H1 (cell line): Measurements from ENCODE around the gene FGF6. TPM values are rescaled to one million over a fixed set of nuclear protein-coding genes. Genes with fewer than 3 reads are reported as not detected.

Experiments used
- CTCF ChIA-PET: fragments of 300-600 bp; sonication (Branson Sonifier 250); formaldehyde crosslinking; loops from one replicate; lab custom pipeline; 2021; ENCODE audit not compliant: partially characterized antibody; lab: Charles Lee
- POLR2A ChIA-PET: fragments of 300-600 bp; sonication (Branson Sonifier 250); formaldehyde crosslinking; loops from one replicate; lab custom pipeline; 2021; ENCODE audit warnings: inconsistent platforms; ENCODE audit not compliant: partially characterized antibody; lab: Charles Lee
- DNase-seq, 2 experiments: peaks; one replicate each; pipeline versions ENCODE4 v3.0.0 to v3.0.0-alpha.2; 2010 to 2022; ENCODE audit warnings: low spot score in 2 of 2, low read depth in 1 of 2, mixed read lengths in 1 of 2
- FAIRE-seq: peaks from 2 replicates; lab custom pipeline; 2011; peaks lifted over from hg19 to GRCh38; lab: Jason Lieb, UNC
- H2AFZ ChIP-seq: 2 replicates; pipeline ENCODE4 v1.8.1; 2012; ENCODE audit warnings: low read length, inconsistent platforms
- H2AK5ac ChIP-seq: 2 replicates; pipeline ENCODE4 v1.6.1; 2013; ENCODE audit warnings: low read depth, low read length
- H2BK120ac ChIP-seq: replicated peaks from 2 replicates; pipeline ENCODE3; 2013; ENCODE audit warnings: low read depth, low read length, inconsistent platforms
- H2BK12ac ChIP-seq: 2 replicates; pipeline ENCODE4 v1.6.1; 2013; ENCODE audit warnings: low read depth, low read length
- H2BK15ac ChIP-seq: 2 replicates; pipeline ENCODE4 v1.6.1; 2013; ENCODE audit warnings: low read length
- H2BK20ac ChIP-seq: 2 replicates; pipeline ENCODE4 v1.6.1; 2013; ENCODE audit warnings: low read length
- H2BK5ac ChIP-seq: 2 replicates; pipeline ENCODE4 v1.6.1; 2013; ENCODE audit warnings: low read depth, low read length
- H3K14ac ChIP-seq: 2 replicates; pipeline ENCODE4 v1.6.1; 2013; ENCODE audit warnings: inconsistent platforms; ENCODE audit not compliant: insufficient read length
- H3K18ac ChIP-seq: 2 replicates; pipeline ENCODE4 v1.6.1; 2013; ENCODE audit warnings: low read length; ENCODE audit errors: extremely low read depth
- H3K23ac ChIP-seq: 2 replicates; pipeline ENCODE4 v1.6.1; 2013; ENCODE audit warnings: inconsistent platforms; ENCODE audit not compliant: insufficient read length
- H3K23me2 ChIP-seq: 2 replicates; pipeline ENCODE4 v1.6.1; 2013; ENCODE audit warnings: low read depth, low read length
- H3K27ac ChIP-seq: 2 replicates; pipeline ENCODE4 v1.6.1; 2011; ENCODE audit warnings: low read depth, low read length, inconsistent platforms
- H3K27me3 ChIP-seq, 4 experiments: replicated peaks in 1 of 4; 1 replicate in 1 of 4; 2 replicates in 3 of 4; pipeline versions ENCODE4 v1.6.1 to v1.8.1; 2011 to 2013; ENCODE audit warnings: low read length in 3 of 4, mild to moderate bottlenecking in 3 of 4, inconsistent platforms in 2 of 4, mixed read lengths in 2 of 4, moderate library complexity in 1 of 4; ENCODE audit not compliant: control insufficient read depth in 3 of 4, insufficient read depth in 3 of 4; ENCODE audit errors: extremely low read depth in 1 of 4
- H3K36me3 ChIP-seq, 4 experiments: 2 replicates each; pipeline versions ENCODE4 v1.6.1 to v1.8.1; 2011 to 2013; ENCODE audit warnings: mild to moderate bottlenecking in 4 of 4, low read length in 3 of 4, moderate library complexity in 2 of 4, control low read depth in 1 of 4, inconsistent platforms in 1 of 4; ENCODE audit not compliant: insufficient read depth in 4 of 4, control insufficient read depth in 2 of 4
- H3K4ac ChIP-seq: replicated peaks from 2 replicates; pipeline ENCODE3; 2013; ENCODE audit warnings: low read length, low read depth, mixed read lengths, inconsistent platforms; ENCODE audit not compliant: insufficient read length
- H3K4me1 ChIP-seq, 4 experiments: replicated peaks in 1 of 4; 1 replicate in 1 of 4; 2 replicates in 3 of 4; pipeline versions ENCODE4 v1.6.1 to v1.8.1; 2011 to 2013; ENCODE audit warnings: low read length in 3 of 4, inconsistent platforms in 2 of 4, mixed read lengths in 1 of 4; ENCODE audit not compliant: insufficient read depth in 4 of 4, control insufficient read depth in 3 of 4
- H3K4me2 ChIP-seq, 2 experiments: 2 replicates each; pipeline versions ENCODE4 v1.6.1 to v1.8.1; 2011 to 2013; ENCODE audit warnings: low read depth in 2 of 2, low read length in 2 of 2, control low read depth in 1 of 2, inconsistent platforms in 1 of 2, mild to moderate bottlenecking in 1 of 2; ENCODE audit not compliant: insufficient read depth in 1 of 2
- H3K4me3 ChIP-seq, 4 experiments: fragments of 200-600, 300-600 bp in 1 of 4; sonication (generic), shearing (Covaris generic), sonication (Bioruptor Twin) in 1 of 4; 2 replicates each; pipeline versions ENCODE4 v1.5.1 to v1.8.1; 2011 to 2016; ENCODE audit warnings: low read length in 4 of 4, low read depth in 3 of 4, control low read depth in 2 of 4, inconsistent platforms in 2 of 4, mild to moderate bottlenecking in 2 of 4, mixed read lengths in 1 of 4, moderate library complexity in 1 of 4; ENCODE audit not compliant: insufficient read depth in 2 of 4; ENCODE audit errors: extremely low read depth in 1 of 4
- H3K56ac ChIP-seq: replicated peaks from 2 replicates; pipeline ENCODE3; 2013; ENCODE audit warnings: low read depth, mild to moderate bottlenecking, mixed read lengths, low read length, inconsistent platforms; ENCODE audit not compliant: insufficient read length
- H3K79me1 ChIP-seq: 2 replicates; pipeline ENCODE4 v1.6.1; 2013; ENCODE audit warnings: low read depth, low read length, control low read depth
- H3K79me2 ChIP-seq, 2 experiments: 2 replicates each; pipeline versions ENCODE4 v1.6.1 to v1.8.1; 2012 to 2013; ENCODE audit warnings: low read length in 2 of 2, mild to moderate bottlenecking in 2 of 2, inconsistent platforms in 1 of 2; ENCODE audit not compliant: insufficient read depth in 2 of 2, control insufficient read depth in 1 of 2
- H3K9ac ChIP-seq, 4 experiments: replicated peaks in 1 of 4; 1 replicate in 1 of 4; 2 replicates in 3 of 4; pipeline versions ENCODE4 v1.6.1 to v1.8.1; 2011 to 2013; ENCODE audit warnings: low read depth in 3 of 4, low read length in 3 of 4, control low read depth in 2 of 4, mild to moderate bottlenecking in 2 of 4, moderate library complexity in 2 of 4, inconsistent platforms in 1 of 4; ENCODE audit errors: extremely low read depth in 1 of 4
- H3K9me3 ChIP-seq, 2 experiments: 2 replicates each; pipeline versions ENCODE4 v1.6.1 to v1.8.1; 2012 to 2013; ENCODE audit warnings: mild to moderate bottlenecking in 2 of 2, moderate library complexity in 2 of 2, control low read depth in 1 of 2, inconsistent platforms in 1 of 2, low read depth in 1 of 2, low read length in 1 of 2, mixed read lengths in 1 of 2; ENCODE audit not compliant: insufficient read depth in 2 of 2
- H4K20me1 ChIP-seq, 2 experiments: replicated peaks in 1 of 2; 2 replicates each; pipeline versions ENCODE3 to v1.8.1; 2011 to 2013; ENCODE audit warnings: inconsistent platforms in 2 of 2, low read length in 2 of 2, mild to moderate bottlenecking in 1 of 2; ENCODE audit not compliant: insufficient read depth in 2 of 2, control insufficient read depth in 1 of 2
- H4K5ac ChIP-seq: 2 replicates; pipeline ENCODE4 v1.6.1; 2013; ENCODE audit warnings: low read length, low read depth, mixed read lengths, inconsistent platforms; ENCODE audit not compliant: insufficient read length
- H4K8ac ChIP-seq: 2 replicates; pipeline ENCODE4 v1.8.0; 2013; ENCODE audit warnings: mild to moderate bottlenecking, moderate library complexity, low read length, inconsistent platforms; ENCODE audit not compliant: insufficient read depth; ENCODE audit errors: extremely low read depth
- H4K91ac ChIP-seq: replicated peaks from 2 replicates; pipeline ENCODE3; 2013; ENCODE audit warnings: low read length, mixed read lengths, inconsistent platforms; ENCODE audit not compliant: insufficient read length
- CEBPB ChIP-seq: IDR thresholded peaks from 2 replicates; pipeline ENCODE4 v1.6.1; 2012; ENCODE audit warnings: low read depth, low read length
- CREB1 ChIP-seq: IDR thresholded peaks from 2 replicates; pipeline ENCODE4 v1.6.1; 2012; ENCODE audit warnings: inconsistent platforms
- EZH2 ChIP-seq: fragments of 200-600 bp; sonication (generic); IDR thresholded peaks from 2 replicates; pipeline ENCODE4 v1.7.1; 2012; ENCODE audit warnings: low read depth, mild to moderate bottlenecking, moderate library complexity, low read length, inconsistent platforms; ENCODE audit not compliant: severe bottlenecking
- KDM4A ChIP-seq: IDR thresholded peaks from one replicate; pipeline ENCODE4 v1.7.1; 2012; ENCODE audit warnings: low read depth, mild to moderate bottlenecking, moderate library complexity, low read length, inconsistent platforms; ENCODE audit not compliant: severe bottlenecking
- RAD21 ChIP-seq, 2 experiments: IDR thresholded peaks in 1 of 2; conservative IDR thresholded peaks in 1 of 2; 2 replicates each; pipeline ENCODE4 v1.6.1; 2011; ENCODE audit warnings: low read depth in 2 of 2, low read length in 2 of 2, improper control_type of control experiment in 1 of 2, inconsistent platforms in 1 of 2, mild to moderate bottlenecking in 1 of 2, moderate library complexity in 1 of 2
- SAP30 ChIP-seq: fragments of 300-600 bp; sonication (generic); IDR thresholded peaks from 2 replicates; pipeline ENCODE4 v1.7.1; 2012; ENCODE audit warnings: low read length, moderate library complexity, mild to moderate bottlenecking, inconsistent platforms; ENCODE audit not compliant: insufficient read depth, insufficient replicate concordance
- SIN3A ChIP-seq, 2 experiments: IDR thresholded peaks in 1 of 2; conservative IDR thresholded peaks in 1 of 2; 2 replicates each; pipeline ENCODE4 v1.6.1; 2011 to 2012; ENCODE audit warnings: low read length in 2 of 2, improper control_type of control experiment in 1 of 2, low read depth in 1 of 2, mild to moderate bottlenecking in 1 of 2
- SIX5 ChIP-seq: IDR thresholded peaks from 2 replicates; pipeline ENCODE4 v1.6.1; 2011; ENCODE audit warnings: mild to moderate bottlenecking, low read depth, low read length
- SP1 ChIP-seq: IDR thresholded peaks from 2 replicates; pipeline ENCODE4 v1.6.1; 2011; ENCODE audit warnings: low read depth, low read length
- SUZ12 ChIP-seq: fragments of 200-600 bp; sonication (generic); IDR thresholded peaks from 2 replicates; pipeline ENCODE4 v1.6.1; 2012; ENCODE audit warnings: mild to moderate bottlenecking, inconsistent platforms, low read length, moderate library complexity, mixed read lengths
- TAF1 ChIP-seq: IDR thresholded peaks from 2 replicates; pipeline ENCODE4 v1.6.1; 2011; ENCODE audit warnings: mild to moderate bottlenecking, low read depth, low read length
- ZNF274 ChIP-seq: IDR thresholded peaks from 2 replicates; pipeline ENCODE4 v1.7.0; 2012; ENCODE audit warnings: low read length, borderline replicate concordance; ENCODE audit errors: extremely low read depth
- WGBS, 2 experiments: shearing (Covaris generic) in 1 of 2; methylation state at CpG; one replicate each; pipeline versions ENCODE4 v1.1.6 to v1.1.7; 2013 to 2015; ENCODE audit warnings: low lambda C conversion rate in 2 of 2, mixed read lengths in 2 of 2, inconsistent platforms in 1 of 2, low coverage in 1 of 2, missing lambda C conversion rate in 1 of 2; ENCODE audit not compliant: insufficient replicate concordance in 2 of 2, insufficient coverage in 1 of 2, insufficient read length in 1 of 2; ENCODE audit errors: extremely low coverage in 1 of 2, missing lambda C conversion rate in 1 of 2; 5-methylcytosine and 5-hydroxymethylcytosine counted together
- polyA plus RNA-seq, 7 experiments: library from polyadenylated mRNA; depleted of rRNA in 3 of 7; stranded (reverse) in 5 of 7; unstranded in 2 of 7; fragments of >200 nt in 5 of 7; fragments of 200-250 nt in 2 of 7; gene quantifications; 1 replicate in 5 of 7; 2 replicates in 1 of 7; 4 replicates in 1 of 7; pipeline versions ENCODE4 v1.2.1 to v1.2.3, GENCODE V29; 2011 to 2013; ENCODE audit warnings: missing spikeins in 2 of 7, mixed read lengths in 2 of 7
- total RNA-seq: library from RNA; stranded (reverse); fragmentation: NEBNext Ultra II Directional; extraction: Animal tissue kit (Norgen Biotek cat#: 25700); gene quantifications from 2 replicates; pipeline ENCODE4 v1.2.1, GENCODE V29; 2021

Gene FGF6
- total and polyA plus RNA-seq, 2 of the 8 experiments (the other 6 are each of a cell fraction or from before 2014, with no cell fraction given): not detected

GRCh38 chr12:4460761-4461160 is 15.1 kb upstream of the FGF6 start:
- H2BK5ac ChIP-seq: no peak overlapping the region
- no peak overlapping the region for H3K56ac ChIP-seq
- H2BK12ac ChIP-seq: no peak overlapping the region
- TF ChIP-seq CEBPB: no peak
- TF ChIP-seq CREB1: no peak
- TF ChIP-seq SIN3A (conservative IDR thresholded peaks at IDR 0.05 in 1 of 2, IDR thresholded peaks at IDR 0.05 in 1 of 2; ENCODE audit: low read depth in 1 of 2, low read length in 2 of 2): no peak
- TF ChIP-seq ZNF274: no peak
- TF ChIP-seq TAF1: no peak
- no peak for TF ChIP-seq RAD21 (IDR thresholded peaks at IDR 0.05 in 1 of 2, conservative IDR thresholded peaks at IDR 0.05 in 1 of 2; ENCODE audit: low read depth in 2 of 2, low read length in 2 of 2)
- no peak for TF ChIP-seq SAP30
- no peak for TF ChIP-seq KDM4A
- no peak for TF ChIP-seq SIX5
- no peak for TF ChIP-seq SUZ12
- no peak for TF ChIP-seq SP1
- TF ChIP-seq EZH2: no peak
- H2AK5ac ChIP-seq: no peak overlapping the region
- no peak overlapping the region for H2BK120ac ChIP-seq
- no peak overlapping the region for H2AFZ ChIP-seq
- H3K27ac ChIP-seq: no peak overlapping the region
- no peaks in the 10 kb centered on the region for H3K79me1 ChIP-seq
- H3K23me2 ChIP-seq: no peaks in the 10 kb centered on the region
- no peaks in the 10 kb centered on the region for H3K79me2 ChIP-seq
- no peak overlapping the region for H4K8ac ChIP-seq
- no peaks in the 10 kb centered on the region for H3K9me3 ChIP-seq
- no peak overlapping the region for H3K23ac ChIP-seq
- no peak for FAIRE-seq
- no peak overlapping the region for H3K18ac ChIP-seq
- no peaks in the 10 kb centered on the region for H3K27me3 ChIP-seq
- no peak overlapping the region for H2BK15ac ChIP-seq
- H3K4me2 ChIP-seq: no peak overlapping the region
- no peak overlapping the region for H3K14ac ChIP-seq
- H4K20me1 ChIP-seq: no peaks in the 10 kb centered on the region
- H4K91ac ChIP-seq: no peak overlapping the region
- POLR2A ChIA-PET: no interaction called here
- no peak for DNase-seq
- no peak overlapping the region for H3K9ac ChIP-seq
- H3K4me3 ChIP-seq: no peak overlapping the region
- H3K36me3 ChIP-seq: no peaks in the 10 kb centered on the region
- no peak overlapping the region for H2BK20ac ChIP-seq
- CTCF ChIA-PET: interaction anchor here (0.8 to 0.9 kb wide), 2 partner anchors 10 to 16 kb away, joined by 3 to 4 read pairs; partner anchors contain the start of gene FGF6
- no peak overlapping the region for H4K5ac ChIP-seq
- H3K4me1 ChIP-seq: no peaks in the 10 kb centered on the region
- 94% methylated on average over 4 of the region's 4 CpGs; no CpG with 5 or more reads in 1 of the 2 experiments for WGBS, 2 experiments
- H3K4ac ChIP-seq: no peak overlapping the region
